Measurements from ENCODE around the gene TAGAP.

DNA sequence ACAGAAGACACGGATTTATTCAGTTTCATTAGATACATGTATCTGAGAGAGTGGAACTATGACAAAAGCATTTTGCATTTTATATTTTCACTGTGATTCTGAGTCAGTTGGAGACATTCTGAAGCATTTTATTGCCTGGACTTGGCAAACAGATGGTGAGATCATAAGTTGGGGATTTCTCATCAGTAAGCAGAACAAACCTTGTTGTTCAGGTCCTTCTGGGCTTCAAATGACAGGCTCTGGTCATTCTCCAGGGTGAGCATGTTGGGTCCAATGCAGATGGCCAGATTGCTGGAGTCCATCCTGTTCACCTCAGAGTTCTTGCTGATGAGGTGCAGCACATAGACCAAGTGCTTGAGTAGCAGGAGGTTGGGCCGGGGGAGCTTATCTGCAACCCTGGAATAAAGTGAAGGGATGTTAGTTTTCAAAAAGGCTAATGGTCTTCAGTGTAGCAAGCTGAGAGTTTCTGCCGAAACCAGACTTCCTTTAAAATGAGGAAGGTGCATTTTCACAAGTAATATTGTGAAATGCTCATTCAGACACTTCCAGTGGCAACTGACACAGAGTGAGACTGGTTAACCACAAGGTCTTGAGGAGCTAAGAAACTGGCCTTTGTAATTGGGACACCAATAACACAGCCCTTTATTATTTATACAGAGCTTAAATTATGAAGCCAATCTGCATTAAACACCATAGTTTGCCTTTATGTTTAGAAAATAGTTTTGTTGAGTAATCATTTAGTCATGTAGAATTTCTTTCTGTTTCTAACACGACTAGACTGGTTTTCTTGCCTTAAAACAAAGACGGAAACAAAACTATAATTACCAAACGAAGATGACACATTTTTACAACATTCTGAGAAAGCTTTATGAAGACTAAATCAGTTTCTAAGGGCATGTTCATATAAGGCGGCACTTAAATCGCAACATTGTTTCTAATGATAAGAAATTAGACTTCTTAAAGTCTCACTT, 5.6 kb downstream of the TAGAP start:
- no peak for TF ChIP-seq POLR2AphosphoS5 (IDR thresholded peaks at IDR 0.05)
- TF ChIP-seq, protein P1, sequence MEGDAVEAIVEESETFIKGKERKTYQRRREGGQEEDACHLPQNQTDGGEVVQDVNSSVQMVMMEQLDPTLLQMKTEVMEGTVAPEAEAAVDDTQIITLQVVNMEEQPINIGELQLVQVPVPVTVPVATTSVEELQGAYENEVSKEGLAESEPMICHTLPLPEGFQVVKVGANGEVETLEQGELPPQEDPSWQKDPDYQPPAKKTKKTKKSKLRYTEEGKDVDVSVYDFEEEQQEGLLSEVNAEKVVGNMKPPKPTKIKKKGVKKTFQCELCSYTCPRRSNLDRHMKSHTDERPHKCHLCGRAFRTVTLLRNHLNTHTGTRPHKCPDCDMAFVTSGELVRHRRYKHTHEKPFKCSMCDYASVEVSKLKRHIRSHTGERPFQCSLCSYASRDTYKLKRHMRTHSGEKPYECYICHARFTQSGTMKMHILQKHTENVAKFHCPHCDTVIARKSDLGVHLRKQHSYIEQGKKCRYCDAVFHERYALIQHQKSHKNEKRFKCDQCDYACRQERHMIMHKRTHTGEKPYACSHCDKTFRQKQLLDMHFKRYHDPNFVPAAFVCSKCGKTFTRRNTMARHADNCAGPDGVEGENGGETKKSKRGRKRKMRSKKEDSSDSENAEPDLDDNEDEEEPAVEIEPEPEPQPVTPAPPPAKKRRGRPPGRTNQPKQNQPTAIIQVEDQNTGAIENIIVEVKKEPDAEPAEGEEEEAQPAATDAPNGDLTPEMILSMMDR (IDR thresholded peaks at IDR 0.05) = no peak
- TF ChIP-seq POLR2A (IDR thresholded peaks at IDR 0.05) = no peak
- TF ChIP-seq EP300 (IDR thresholded peaks at IDR 0.05) = no peak

Data from suprapubic skin (tissue), 4 donors.